Sciatic nerve (tissue), 2 donors: ENCODE results near the gene LRCOL1. TPM values are rescaled to one million over a fixed set of nuclear protein-coding genes. Genes with fewer than 3 reads are reported as not detected.

Source experiments
- ATAC-seq: fragments of 200-7000 bp; cut with Tn5 transposase; one replicate; pipeline ENCODE4 v1.9.1; 2020; ENCODE audit warnings: mild to moderate bottlenecking, moderate library complexity
- DNase-seq: peaks from one replicate; pipeline ENCODE4 v3.0.0-alpha.2; 2020; ENCODE audit warnings: low spot score
- intact Hi-C: fragments of 100-400 bp; cut with DNase I; formaldehyde crosslinking; loops from one replicate; pipeline ENCODE4 v1.14.2; 2022
- total RNA-seq: library from RNA; stranded (reverse); fragmentation: NEBNext Ultra II Directional; extraction: Animal tissue kit (Norgen Biotek cat#: 25700); gene quantifications from one replicate; pipeline ENCODE4 v1.2.1, GENCODE V29; 2021
- donor health status: DM: no; HTN: no; CAD: no.
- donor health status: DM: no; HTN: no; CAD: no.

Gene LRCOL1
- total RNA-seq, 1 donor from 2014 or later, result not detected

DNA sequence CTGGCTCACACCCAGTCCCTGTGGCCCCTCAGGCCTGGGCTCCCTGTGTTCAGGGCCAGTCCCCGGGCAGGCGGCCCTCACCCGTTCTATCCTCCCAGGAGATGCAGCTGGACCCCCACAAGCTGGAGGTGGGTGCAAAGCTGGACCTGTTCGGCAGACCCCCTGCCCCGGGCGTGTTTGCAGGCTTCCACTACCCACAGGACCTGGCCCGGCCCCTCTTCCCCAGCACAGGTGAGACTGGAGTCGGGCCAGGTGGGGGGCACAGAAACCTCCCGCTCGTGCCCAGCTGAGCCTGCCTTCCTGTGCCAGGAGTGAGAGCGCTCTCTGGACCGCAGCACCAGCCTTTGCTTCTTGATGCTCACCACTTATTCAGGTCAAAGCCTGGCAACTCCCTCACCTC is 33.7 kb downstream of the LRCOL1 start:
- ATAC-seq, result no peak
- no peak for DNase-seq
- intact Hi-C loops, result no loop called here

DNA sequence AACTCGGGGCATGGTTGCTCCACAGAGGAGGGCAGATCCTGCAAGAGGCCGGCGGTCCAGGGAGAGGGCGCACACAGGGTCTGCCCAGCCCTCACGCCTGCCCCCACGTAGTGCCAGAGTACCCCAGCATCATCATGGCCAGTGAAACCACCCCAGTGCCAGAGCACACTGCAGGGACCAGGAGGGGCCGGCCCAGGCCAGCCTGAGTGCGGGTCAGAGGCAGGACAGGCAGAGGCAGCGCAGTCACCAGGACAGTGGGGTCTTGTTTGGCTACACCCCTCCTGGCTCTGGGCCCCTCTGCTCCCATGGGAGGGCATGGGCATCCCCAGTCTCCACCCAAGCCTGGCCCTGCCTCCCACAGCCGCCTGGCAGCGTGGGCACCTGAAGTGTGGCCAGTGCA is 34.7 kb downstream of the LRCOL1 start:
- no peak for DNase-seq
- no peak for ATAC-seq
- intact Hi-C loops, result no loop called here

DNA sequence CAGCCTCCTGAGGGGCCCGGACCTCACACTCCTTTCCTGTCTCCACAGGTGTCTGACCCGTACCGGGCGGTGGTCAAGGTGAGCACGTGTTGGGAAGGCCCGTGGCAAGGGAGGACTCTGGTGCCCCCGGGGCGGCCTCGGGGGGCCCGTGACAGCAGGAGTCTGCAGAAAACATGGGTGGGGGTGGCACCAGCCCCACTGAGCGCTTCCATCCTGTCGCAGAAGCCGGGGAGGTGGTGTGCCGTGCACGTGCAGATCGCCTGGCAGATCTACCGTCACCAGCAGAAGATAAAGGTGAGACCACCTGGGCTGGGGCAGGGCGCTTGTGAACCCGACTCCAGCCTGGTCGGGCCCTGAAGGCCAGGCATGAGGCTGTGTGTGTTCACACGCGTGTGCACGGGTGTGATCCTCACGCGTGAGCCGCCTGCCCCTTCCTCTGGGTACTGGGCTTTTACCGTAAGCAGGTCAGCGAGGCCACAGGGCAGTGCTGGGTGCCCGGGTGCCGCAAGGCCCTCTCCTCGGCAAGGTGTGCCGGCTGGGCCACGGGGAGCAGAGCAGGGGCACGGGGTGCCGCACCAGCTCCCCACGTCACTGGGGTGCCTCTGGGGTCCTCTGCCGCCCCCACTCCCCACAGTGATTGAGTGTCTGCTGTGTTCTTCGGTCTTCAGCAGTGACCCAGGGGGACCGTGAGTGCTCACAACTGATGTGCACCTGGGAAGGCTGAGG is 35.9 kb downstream of the LRCOL1 start:
- intact Hi-C loops, result no loop called here
- DNase-seq, result no peak
- ATAC-seq, result no peak

DNA sequence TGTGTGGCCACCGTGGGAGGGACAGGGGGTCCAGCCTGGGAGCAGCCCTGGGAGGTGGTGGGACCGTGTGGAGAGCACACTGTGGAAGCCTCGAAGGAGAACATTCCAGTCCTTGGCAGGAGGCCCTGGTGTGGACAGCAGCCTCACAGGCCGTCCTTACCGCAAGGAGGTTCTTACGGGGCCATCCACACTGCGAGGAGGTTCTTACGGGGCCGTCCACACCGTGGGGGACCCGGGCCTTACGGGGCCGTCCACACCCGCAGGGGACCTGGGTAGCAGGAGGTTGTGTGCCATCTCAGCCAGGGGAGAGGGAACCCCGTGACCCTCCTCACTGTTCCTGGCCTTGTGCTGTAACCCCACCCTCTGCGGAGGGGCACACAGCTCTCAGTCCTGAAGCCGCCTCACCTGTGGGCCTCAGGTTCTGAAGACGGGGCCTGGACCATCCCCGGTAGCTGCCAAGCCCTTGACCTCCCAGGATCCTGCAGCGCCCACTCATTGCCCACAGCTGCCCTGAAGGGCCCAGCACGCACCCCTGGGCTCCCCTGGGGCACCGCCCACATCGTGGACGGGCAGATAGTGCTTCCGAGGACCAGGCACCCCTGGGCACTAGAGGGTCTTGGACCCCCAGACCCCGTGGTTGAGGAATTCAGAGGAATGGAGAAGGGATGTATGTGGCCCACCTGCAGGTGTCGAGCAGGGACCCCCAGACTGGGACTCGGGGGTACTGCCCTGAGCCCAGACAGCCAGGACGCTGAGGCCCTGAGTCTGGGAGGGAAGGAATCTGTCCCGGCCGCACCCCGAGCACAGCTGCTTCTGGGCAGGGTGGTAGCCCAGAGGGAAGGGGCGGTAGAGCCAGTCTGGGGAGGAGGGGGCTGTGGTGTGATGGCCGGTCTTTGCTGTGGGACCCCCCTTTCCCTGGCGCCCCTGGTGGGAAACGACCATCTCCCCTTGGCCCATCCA is 37.3 kb downstream of the LRCOL1 start:
- ATAC-seq, result peak; percentile 14
- no peak for DNase-seq
- intact Hi-C loops, result no loop called here

DNA sequence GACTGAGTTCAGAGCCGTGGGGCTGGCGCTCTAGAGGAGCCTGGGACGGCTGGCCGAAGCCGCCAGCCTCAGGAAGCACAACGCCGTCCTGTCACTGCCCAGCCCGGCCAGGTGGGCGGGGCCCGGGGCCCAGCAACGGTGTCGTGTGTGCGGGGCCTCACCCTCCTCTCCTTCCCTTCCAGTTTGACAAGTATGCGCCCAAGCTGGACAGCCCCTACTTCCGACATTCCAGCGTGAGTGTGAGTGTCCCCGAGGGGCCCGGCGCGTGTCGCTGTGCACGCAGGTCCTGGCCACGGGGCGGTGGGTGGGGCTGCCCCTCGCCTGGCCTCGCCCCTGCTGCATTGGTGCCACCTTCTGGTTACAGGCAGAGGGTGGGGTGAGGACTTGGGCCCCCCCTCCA is 38.3 kb downstream of the LRCOL1 start:
- DNase-seq (no peak), ATAC-seq (peak; percentile 19)
- intact Hi-C loops, result no loop called here

DNA sequence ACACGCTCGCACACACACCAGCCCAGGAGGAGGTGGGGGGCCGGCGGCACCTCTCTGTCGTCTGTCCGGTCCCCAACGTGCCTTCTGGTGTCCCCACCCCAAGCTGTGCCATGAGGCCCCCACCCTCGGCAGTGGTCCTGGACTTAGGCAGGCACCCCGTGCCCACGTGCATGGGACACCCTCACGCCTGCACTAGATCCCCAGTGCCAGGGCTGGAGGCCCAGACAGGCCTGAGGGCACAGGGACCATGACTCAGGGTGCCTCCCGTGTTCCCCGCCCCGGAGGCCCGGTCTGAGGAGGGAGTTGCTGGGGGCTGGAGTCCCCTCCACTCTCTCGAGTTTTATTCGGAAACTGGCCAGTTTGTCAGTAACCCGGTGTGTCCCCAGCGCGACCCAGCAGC is 38.8 kb downstream of the LRCOL1 start:
- intact Hi-C loops, result no loop called here
- no peak for ATAC-seq
- DNase-seq, result no peak

DNA sequence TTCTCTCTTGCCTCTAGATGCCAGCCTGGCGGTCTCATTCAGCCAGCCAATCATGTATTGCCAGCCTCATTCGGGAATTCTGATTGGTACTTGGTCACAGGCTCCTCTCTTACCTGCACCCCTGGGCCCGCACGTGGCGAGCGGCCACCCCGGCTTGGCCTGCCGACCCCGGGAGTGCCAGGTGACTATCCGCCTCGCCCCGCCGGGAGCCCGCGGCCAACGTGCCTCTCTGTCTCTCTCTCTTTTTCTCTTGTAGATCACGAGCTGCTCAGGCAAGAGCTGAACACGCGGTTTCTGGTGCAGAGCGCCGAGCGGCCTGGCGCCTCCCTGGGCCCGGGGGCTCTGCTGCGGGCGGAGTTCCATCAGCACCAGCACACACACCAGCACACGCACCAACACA is 39.3 kb downstream of the LRCOL1 start:
- DNase-seq, result no peak
- ATAC-seq, result no peak

DNA sequence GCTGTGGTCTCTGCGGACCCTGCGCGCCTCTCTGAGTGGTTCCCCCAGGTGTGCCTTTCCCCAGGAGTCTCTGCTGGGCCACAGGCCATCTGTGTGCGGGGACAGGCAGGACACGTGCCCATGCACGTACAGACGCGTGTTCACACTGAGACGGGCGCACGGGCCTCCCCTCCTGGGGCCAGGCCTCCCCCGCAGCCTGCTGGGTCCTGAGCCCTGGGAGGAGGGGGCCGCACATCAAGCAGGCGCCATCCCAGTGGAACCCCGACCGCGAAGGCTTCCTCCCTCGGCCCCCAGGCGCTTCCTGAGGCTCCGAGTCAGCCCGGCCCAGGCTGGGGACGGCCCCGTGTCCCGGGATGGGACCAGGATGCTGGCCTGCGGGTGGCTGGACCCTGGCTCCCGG is 39.7 kb downstream of the LRCOL1 start:
- DNase-seq, result no peak
- intact Hi-C loops, result no loop called here
- no peak for ATAC-seq

More for the DNA sequence above, 39.3 kb downstream of the LRCOL1 start:
- intact Hi-C loops, result no loop called here

DNA sequence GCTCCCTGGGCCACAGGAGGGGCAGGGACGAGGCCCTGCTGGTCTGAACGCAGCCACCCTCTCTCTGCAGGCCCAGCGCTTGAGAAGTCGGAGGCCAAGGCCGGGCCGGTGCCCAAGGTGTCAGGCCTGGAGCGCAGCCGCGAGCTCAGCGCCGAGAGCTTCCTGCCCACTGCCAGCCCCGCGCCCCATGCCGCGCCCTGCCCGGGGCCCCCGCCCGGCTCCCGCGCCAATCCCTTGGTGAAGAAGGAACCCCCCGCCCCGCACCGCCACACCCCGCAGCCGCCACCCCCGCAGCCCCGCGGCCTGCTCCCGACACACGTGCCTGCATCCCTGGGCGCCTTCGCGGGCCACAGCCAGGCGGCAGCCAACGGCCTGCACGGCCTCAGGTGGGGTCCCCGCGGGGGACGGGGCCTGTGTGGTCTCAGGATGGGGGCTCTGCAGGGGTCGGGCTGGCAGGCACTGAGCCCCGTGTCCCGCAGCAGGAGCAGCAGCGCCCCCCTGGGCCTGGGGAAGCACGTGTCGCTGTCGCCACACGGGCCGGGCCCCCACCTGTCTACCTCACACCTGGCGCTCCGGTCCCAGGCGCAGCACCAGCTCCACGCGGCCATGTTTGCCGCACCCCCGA is 40.4 kb downstream of the LRCOL1 start:
- DNase-seq, result no peak
- intact Hi-C loops, result no loop called here
- no peak for ATAC-seq

DNA sequence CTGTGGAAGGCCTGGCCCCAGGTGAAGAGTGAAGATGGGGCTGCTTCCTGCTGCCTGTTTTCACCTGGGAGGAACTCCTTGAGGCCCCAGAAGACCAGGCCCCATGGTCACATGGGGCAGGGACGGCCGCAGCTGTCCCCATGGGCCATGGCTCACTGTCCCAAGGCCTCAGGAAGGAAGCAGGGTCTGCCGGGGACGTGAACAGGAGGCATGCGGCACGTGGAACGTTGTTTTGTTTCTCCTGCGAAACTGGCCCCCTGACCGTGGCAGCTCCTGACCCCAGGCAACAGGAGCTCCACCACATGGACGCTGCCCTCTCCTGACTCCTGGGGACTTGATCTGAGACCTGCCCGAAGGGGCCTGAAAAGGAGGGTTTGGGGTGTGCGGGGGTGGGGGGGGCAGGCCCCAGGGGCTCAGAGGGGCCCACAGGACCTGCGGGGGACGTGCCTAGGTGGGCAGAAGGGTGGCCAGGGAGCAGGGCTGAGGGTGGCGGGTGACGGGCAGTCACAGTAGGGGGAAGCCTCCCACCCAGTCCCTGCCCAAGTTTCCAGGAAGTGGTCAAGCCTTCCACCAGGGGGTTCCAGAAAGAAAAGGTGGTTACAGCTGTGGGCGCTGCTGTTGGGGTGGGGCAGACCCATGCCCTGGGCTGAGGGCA is 41.4 kb downstream of the LRCOL1 start:
- ATAC-seq (no peak), DNase-seq (no peak)
- intact Hi-C loops, result no loop called here

DNA sequence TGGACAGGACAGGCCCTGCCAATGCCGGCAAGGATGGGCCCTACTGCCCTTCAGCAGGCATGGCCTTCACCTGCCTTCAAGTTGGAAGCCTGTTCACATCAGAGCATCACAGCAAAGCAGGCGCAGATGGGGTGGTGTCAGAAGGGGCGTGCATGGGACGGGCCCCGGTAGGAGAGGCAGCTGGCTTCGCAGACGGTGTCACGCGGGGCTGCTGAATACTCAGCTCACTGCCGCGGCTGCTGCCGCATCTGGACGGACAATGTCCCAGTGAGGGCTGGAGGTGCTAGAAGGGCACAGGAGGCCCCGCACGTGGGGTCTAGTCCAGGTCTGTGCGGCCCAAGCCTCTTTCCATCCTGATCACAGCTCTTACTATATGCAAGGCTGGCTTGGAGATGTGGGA is 42.1 kb downstream of the LRCOL1 start:
- intact Hi-C loops, result no loop called here
- no peak for DNase-seq
- no peak for ATAC-seq

DNA sequence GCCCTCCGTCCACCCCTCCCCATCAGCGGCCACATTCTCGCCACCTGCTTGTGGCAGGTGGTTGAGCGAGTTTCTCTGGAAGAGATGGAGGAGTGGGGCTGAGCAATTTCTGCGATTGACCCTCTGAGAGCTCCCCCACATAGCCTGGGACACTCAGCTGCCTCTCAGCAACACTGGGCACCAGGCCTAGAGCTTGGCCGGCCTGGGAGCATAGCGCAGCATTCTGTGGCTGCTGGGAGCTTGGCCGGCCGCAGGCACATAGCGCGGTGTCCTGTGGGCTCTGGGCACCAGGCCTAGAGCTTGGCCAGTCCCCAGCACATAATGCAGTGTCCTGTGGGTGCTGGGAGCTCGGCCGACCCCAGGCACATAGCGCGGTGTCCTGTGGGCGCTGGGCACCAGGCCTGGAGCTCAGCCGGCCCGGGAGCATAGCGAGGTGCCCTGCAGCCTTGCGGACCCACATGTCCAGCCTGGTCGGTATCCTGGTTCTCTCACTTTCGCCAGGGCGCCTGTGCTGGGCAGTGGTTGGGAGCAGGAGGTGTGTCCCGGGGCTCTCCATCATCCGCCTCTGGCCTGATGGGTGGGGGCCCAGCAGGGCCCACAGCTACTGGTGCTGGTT is 43.8 kb downstream of the LRCOL1 start:
- DNase-seq (no peak), ATAC-seq (no peak)
- intact Hi-C loops, result no loop called here

DNA sequence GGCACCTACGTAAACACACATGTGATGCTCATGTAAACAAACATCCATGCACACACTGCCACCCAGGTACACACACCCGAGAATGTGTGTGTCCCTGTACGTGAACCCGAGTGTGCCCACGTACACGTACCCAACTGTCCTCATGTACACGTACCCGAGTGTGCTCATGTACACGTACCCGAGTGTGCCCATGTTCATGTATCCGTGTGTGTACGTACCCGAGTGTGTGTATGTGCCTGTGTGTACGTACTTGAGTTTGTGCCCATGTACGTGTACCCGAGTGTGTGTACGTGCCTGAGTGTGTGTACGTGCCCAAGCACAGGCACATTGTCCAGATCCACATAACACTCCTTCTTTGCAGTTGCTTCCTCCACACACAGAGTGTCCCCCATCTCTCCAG is 45.0 kb downstream of the LRCOL1 start:
- DNase-seq (no peak), ATAC-seq (no peak)
- intact Hi-C loops, result no loop called here

DNA sequence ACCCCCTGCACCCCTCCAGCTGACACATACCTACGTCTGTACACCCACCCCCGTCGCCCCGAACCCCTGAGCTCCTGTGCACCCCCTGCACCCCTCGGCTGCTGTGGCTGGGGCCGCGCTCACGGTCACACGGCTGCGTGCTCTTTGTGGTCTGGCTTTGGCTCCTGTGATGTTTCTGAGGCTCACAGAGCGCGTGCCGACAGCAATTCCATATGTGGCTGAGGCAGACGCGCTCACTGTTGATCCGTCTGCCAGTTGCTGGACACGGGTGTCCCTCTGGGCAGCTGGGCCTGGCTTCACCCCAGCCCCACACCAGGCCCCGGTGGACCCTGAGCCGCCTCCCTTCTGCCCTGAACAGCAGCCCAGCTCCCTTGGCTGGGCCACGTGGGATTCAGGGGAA is 46.5 kb downstream of the LRCOL1 start:
- ATAC-seq (no peak), DNase-seq (no peak)
- intact Hi-C loops, result no loop called here

DNA sequence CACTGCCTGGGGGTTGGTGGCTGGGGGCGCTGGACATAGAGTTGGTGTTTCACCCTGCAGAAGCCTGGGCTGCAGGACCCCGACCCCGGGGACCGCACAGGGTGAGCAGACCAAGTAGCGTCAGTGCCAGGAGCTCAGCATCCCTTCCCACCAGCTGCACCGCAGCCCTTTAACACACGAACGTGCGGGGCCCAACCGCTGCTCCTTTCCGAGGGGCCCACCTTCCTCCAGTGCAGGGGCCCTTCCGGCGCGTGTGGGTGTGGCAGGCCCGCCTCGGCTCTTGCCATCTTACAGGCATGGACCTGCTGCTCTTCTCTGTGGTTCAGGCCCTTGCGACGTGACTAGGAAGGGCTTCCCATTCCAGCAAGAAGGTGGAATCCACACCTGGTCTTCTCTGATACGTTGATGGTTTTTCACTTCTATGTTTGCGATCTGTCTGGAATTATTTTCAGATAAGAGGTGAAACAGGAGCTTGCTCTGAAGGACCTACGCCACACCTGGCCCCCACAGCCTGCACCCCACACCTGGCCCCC is 47.8 kb downstream of the LRCOL1 start:
- intact Hi-C loops, result no loop called here
- no peak for ATAC-seq
- DNase-seq, result no peak

DNA sequence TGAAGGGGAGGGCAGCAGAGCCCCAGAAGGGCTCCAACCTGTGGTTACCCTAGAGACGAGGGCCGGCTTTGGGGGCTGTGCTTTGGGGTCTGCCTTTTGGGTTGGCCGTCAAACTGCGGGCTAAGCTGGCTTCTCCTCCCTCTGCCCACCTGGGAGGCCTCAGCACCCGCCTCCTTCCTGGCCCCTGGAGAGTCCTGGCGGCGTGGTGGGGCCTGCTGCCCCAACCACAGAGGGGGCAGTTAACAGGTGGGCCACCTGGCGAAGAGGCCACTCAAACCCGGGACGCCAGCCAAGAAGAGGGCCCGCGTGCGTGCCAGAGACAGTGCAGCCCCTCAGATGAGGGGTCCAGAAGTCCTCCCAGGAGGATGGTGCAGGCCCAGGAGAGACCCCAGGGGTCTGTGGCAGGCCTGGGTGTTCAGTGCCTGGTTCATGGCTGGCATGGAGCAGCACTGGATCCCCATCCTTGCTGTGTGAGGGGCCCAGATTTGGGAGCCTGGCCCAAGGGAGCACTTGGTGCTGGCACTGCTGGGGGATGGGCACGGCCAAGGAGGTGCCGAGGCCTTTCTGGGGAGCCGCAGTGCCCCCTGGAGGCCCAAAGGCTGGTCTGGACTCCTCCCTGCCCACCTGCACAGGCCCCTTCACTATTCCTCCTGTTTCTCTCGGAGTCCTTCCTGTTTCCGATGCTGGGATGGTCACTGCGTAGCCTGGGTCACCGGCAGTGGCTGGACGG is 48.8 kb downstream of the LRCOL1 start:
- peak; percentile 7 for ATAC-seq
- DNase-seq, result no peak
- intact Hi-C loops, result no loop called here

DNA sequence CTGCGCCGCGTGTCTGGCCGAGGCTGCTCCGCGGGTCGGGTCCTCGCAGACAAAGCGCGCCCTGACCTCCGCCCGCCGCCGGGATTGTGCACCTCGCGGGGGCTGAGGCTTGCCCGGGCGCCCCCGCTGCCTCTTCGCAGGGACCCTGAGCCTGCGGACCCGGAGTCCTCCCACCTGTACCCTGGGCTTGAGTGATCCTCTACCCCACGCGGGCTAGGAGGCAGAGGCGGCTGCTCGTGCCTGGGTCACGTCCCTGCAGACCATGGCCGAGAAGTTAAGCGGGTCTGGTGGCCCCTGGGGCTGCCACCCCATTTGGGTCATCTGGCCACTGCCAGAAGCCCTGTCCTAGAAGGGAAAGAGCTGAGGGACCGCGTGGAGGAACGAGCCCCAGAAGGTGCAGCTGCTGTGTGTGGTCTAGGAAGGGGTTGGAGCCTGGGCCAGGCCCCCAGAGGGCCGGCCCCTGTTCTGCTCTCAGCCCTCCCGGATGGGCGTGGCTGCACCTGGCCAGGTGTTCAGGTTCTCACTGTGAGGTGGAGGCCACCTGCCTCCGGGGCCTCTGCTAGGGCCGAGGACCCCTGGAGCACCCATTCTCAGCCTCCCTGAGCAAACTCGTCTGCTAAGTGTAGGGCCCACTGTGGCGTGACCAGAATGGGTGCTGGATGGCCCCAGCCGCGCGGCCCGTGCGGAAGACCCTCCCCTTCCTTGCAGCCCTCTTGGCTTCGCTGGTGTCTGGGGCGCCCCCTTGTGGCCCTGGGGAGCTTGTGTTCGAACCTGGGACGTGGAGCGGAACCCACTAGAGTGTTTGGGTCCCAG is 49.6 kb downstream of the LRCOL1 start:
- ATAC-seq, result peak; percentile 22
- intact Hi-C loops, result no loop called here
- no peak for DNase-seq

DNA sequence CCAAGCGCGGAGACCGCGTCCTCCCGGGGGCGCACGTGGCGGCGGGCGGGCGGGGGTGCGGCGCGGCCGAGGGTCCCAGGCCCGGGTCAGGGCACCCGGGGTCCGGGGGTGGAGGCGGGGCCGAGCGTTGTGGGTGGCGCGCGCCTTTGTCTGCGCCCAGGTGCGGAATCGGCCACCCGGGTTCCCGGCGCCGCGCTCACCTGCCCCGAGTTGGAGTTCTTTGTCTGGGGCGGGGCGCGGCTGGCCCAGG is 50.1 kb downstream of the LRCOL1 start:
- ATAC-seq (no peak), DNase-seq (no peak)
- intact Hi-C loops, result no loop called here
